Forelimb muscle (tissue), 1 donor: Measurements from ENCODE around the gene ANKRD44. TPM values are rescaled to one million over a fixed set of nuclear protein-coding genes. Genes with fewer than 3 reads are reported as not detected.

Source experiments
- DNase-seq: peaks from one replicate; pipeline ENCODE4 v3.0.0-alpha.2; 2013; ENCODE audit warnings: low read depth
- polyA plus RNA-seq: library from polyadenylated mRNA; unstranded; fragments of 120-200 nt; gene quantifications from one replicate; pipeline ENCODE4 v1.2.1, GENCODE V29; 2013; ENCODE audit not compliant: insufficient read length

The ANKRD44 gene
- polyA plus RNA-seq, 1 donor = 18.1 TPM

GRCh38 chr2:197207598-197207997 lies 103.0 kb downstream of the ANKRD44 start:
- DNase-seq = no peak

GRCh38 chr2:197207106-197207505 lies 103.5 kb downstream of the ANKRD44 start:
- DNase-seq = no peak

- no peak for DNase-seq
Observed at GRCh38 chr2:197205585-197206215, 104.9 kb downstream of the ANKRD44 start.

- DNase-seq = no peak
Observed at GRCh38 chr2:197204519-197205250, 105.9 kb downstream of the ANKRD44 start.

- DNase-seq = no peak
Observed at GRCh38 chr2:197201874-197202273, 108.7 kb downstream of the ANKRD44 start.

GRCh38 chr2:197200762-197201058 lies 109.9 kb downstream of the ANKRD44 start:
- DNase-seq = no peak

GRCh38 chr2:197200051-197200761 lies 110.4 kb downstream of the ANKRD44 start:
- no peak for DNase-seq

- no peak for DNase-seq
Observed at GRCh38 chr2:197198890-197199289, 111.7 kb downstream of the ANKRD44 start.

GRCh38 chr2:197197895-197198311 lies 112.7 kb downstream of the ANKRD44 start:
- DNase-seq = no peak

GRCh38 chr2:197196541-197197180 lies 113.9 kb downstream of the ANKRD44 start:
- DNase-seq = no peak

GRCh38 chr2:197195518-197195917 lies 115.1 kb downstream of the ANKRD44 start:
- peak; percentile 39 for DNase-seq

- no peak for DNase-seq
Observed at GRCh38 chr2:197191940-197192322, 118.6 kb downstream of the ANKRD44 start.

GRCh38 chr2:197191177-197191939 lies 119.2 kb downstream of the ANKRD44 start:
- DNase-seq = no peak

GRCh38 chr2:197190100-197190432 lies 120.5 kb downstream of the ANKRD44 start:
- DNase-seq = no peak

- DNase-seq = no peak
Observed at GRCh38 chr2:197189426-197190099, 121.0 kb downstream of the ANKRD44 start.

- DNase-seq = no peak
Observed at GRCh38 chr2:197185676-197186075, 124.9 kb downstream of the ANKRD44 start.

GRCh38 chr2:197184959-197185586 lies 125.5 kb downstream of the ANKRD44 start:
- no peak for DNase-seq

GRCh38 chr2:197183355-197183754 lies 127.2 kb downstream of the ANKRD44 start:
- no peak for DNase-seq

- no peak for DNase-seq
Observed at GRCh38 chr2:197182668-197183067, 127.9 kb downstream of the ANKRD44 start.

GRCh38 chr2:197181491-197181890 lies 129.1 kb downstream of the ANKRD44 start:
- no peak for DNase-seq
